Fibroblast of skin of right quadriceps (primary cell): ENCODE measurements around the gene SLC22A3.

Source experiments
- DNase-seq: peaks from one replicate; pipeline ENCODE4 v3.0.0-alpha.2; 2013

The SLC22A3 gene

GRCh38 chr6:160418370-160418769 lies 70.2 kb downstream of the SLC22A3 start:
- no peak for DNase-seq

- no peak for DNase-seq
Observed at GRCh38 chr6:160419488-160419887, 71.3 kb downstream of the SLC22A3 start.

GRCh38 chr6:160420253-160420968 lies 72.2 kb downstream of the SLC22A3 start:
- DNase-seq, result no peak

- no peak for DNase-seq
Observed at GRCh38 chr6:160420969-160421556, 72.9 kb downstream of the SLC22A3 start.

GRCh38 chr6:160421854-160422253 lies 73.7 kb downstream of the SLC22A3 start:
- peak; percentile 10 for DNase-seq

GRCh38 chr6:160424256-160424655 lies 76.1 kb downstream of the SLC22A3 start:
- no peak for DNase-seq

- DNase-seq, result peak; percentile 16
Observed at GRCh38 chr6:160426136-160426535, 78.0 kb downstream of the SLC22A3 start.

GRCh38 chr6:160427312-160428068 lies 79.3 kb downstream of the SLC22A3 start:
- DNase-seq, result no peak

GRCh38 chr6:160428069-160428430 lies 79.9 kb downstream of the SLC22A3 start:
- peak; percentile 20 for DNase-seq

GRCh38 chr6:160428818-160429619 lies 80.8 kb downstream of the SLC22A3 start:
- no peak for DNase-seq

- no peak for DNase-seq
Observed at GRCh38 chr6:160429620-160429895, 81.4 kb downstream of the SLC22A3 start.

- no peak for DNase-seq
Observed at GRCh38 chr6:160430203-160430602, 82.0 kb downstream of the SLC22A3 start.

- DNase-seq, result no peak
Observed at GRCh38 chr6:160430751-160431150, 82.6 kb downstream of the SLC22A3 start.

- DNase-seq, result peak; percentile 91
Observed at GRCh38 chr6:160431226-160431625, 83.0 kb downstream of the SLC22A3 start.

GRCh38 chr6:160431791-160432404 lies 83.7 kb downstream of the SLC22A3 start:
- peak; percentile 39 for DNase-seq

- no peak for DNase-seq
Observed at GRCh38 chr6:160435935-160436334, 87.8 kb downstream of the SLC22A3 start.

- no peak for DNase-seq
Observed at GRCh38 chr6:160437154-160437553, 89.0 kb downstream of the SLC22A3 start.

- no peak for DNase-seq
Observed at GRCh38 chr6:160437775-160438174, 89.6 kb downstream of the SLC22A3 start.

GRCh38 chr6:160438481-160438880 lies 90.3 kb downstream of the SLC22A3 start:
- no peak for DNase-seq

GRCh38 chr6:160439751-160440150 lies 91.6 kb downstream of the SLC22A3 start:
- no peak for DNase-seq

GRCh38 chr6:160442151-160442550 lies 94.0 kb downstream of the SLC22A3 start:
- DNase-seq, result no peak

GRCh38 chr6:160445130-160445529 lies 97.0 kb downstream of the SLC22A3 start:
- DNase-seq, result no peak

GRCh38 chr6:160447350-160447749 lies 99.2 kb downstream of the SLC22A3 start:
- no peak for DNase-seq
